Muscle of arm (tissue), 14 donors: ENCODE data around the gene USP17L26. TPM values are rescaled to one million over a fixed set of nuclear protein-coding genes. Genes with fewer than 3 reads are reported as not detected.
"Not testable (repeated sequence)": the region's sequence is repeated elsewhere in the genome, so short reads cannot be mapped to it uniquely, and the experiment has no call there.

ENCODE experiments used
- DNase-seq: peaks from one replicate; pipeline ENCODE4 v3.0.0-alpha.2; 2013
- long read RNA-seq, 11 donors: transcript quantifications; one replicate each; lab custom pipeline, GENCODE V29; 2026
- polyA plus RNA-seq, 12 donors: library from polyadenylated mRNA; unstranded; fragments of 120-200 nt; gene quantifications; one replicate each; pipeline ENCODE4 v1.2.1, GENCODE V29; 2013; ENCODE audit not compliant: insufficient read length in 12 of 12

Gene USP17L26, protein sequence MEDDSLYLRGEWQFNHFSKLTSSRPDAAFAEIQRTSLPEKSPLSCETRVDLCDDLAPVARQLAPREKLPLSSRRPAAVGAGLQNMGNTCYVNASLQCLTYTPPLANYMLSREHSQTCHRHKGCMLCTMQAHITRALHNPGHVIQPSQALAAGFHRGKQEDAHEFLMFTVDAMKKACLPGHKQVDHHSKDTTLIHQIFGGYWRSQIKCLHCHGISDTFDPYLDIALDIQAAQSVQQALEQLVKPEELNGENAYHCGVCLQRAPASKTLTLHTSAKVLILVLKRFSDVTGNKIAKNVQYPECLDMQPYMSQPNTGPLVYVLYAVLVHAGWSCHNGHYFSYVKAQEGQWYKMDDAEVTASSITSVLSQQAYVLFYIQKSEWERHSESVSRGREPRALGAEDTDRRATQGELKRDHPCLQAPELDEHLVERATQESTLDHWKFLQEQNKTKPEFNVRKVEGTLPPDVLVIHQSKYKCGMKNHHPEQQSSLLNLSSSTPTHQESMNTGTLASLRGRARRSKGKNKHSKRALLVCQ
- polyA plus RNA-seq, result not detected
- long read RNA-seq, donor 1, result 0 reads
- long read RNA-seq, donor 2, result 0 reads
- long read RNA-seq, donor 3, result 0 reads
- long read RNA-seq, donor 4, result 0 reads
- long read RNA-seq, donor 5, result 0 reads
- long read RNA-seq, donor 6, result 0 reads
- long read RNA-seq, donor 7, result 0 reads
- long read RNA-seq, donor 8, result 0 reads
- long read RNA-seq, donor 9, result 0 reads
- long read RNA-seq, donor 10, result 0 reads
- long read RNA-seq, donor 11, result 0 reads

GRCh38 chr4:9334358-9334757 is at the start of gene USP17L26:
USP17L26 (plus strand) TSS chr4:9334658; CDS start chr4:9334658, 0 bp downstream.
- DNase-seq, result not testable (repeated sequence)

- not testable (repeated sequence) for DNase-seq
Observed at GRCh38 chr4:9324191-9324590, 10.3 kb upstream of the USP17L26 start.

GRCh38 chr4:9324865-9325264 is 9.6 kb upstream of the USP17L26 start, which contains the start of gene USP17L24:
USP17L24 (plus strand) TSS chr4:9325165; CDS start chr4:9325165, 0 bp downstream.
- DNase-seq, result not testable (repeated sequence)

GRCh38 chr4:9329611-9330010 is 4.8 kb upstream of the USP17L26 start, which contains the start of gene USP17L25:
USP17L25 (plus strand) TSS chr4:9329911; CDS start chr4:9329911, 0 bp downstream.
- not testable (repeated sequence) for DNase-seq

DNA sequence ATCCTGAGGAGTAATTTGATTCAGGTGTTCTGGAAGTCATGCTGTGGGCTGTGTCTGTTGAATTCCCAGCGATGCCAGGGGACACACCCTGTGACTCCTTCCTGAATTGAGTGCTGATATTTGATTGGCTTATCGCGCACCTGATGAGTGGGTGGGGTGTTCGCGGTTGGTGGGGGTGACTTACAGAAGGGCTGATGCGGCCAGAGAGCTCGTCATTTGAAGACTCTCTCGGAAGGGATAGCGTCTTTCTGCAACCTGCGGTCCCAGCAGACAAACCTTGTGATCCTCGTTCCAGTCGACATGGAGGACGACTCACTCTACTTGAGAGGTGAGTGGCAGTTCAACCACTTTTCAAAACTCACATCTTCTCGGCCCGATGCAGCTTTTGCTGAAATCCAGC is 4.6 kb downstream of the USP17L26 start, which contains the start of gene USP17L5:
TSS of gene USP17L5 (plus strand) at position 301 of the 400 bp plus-strand sequence. CDS start at position 301, 0 bp downstream.
- DNase-seq, result not testable (repeated sequence)

GRCh38 chr4:9343848-9344247 is 9.4 kb downstream of the USP17L26 start, which contains the start of gene USP17L27:
USP17L27 (plus strand) TSS chr4:9344148; CDS start chr4:9344148, 0 bp downstream.
- not testable (repeated sequence) for DNase-seq

GRCh38 chr4:9348593-9348992 is 14.1 kb downstream of the USP17L26 start, which contains the start of gene USP17L28:
USP17L28 (plus strand) TSS chr4:9348893; CDS start chr4:9348893, 0 bp downstream.
- not testable (repeated sequence) for DNase-seq

DNA sequence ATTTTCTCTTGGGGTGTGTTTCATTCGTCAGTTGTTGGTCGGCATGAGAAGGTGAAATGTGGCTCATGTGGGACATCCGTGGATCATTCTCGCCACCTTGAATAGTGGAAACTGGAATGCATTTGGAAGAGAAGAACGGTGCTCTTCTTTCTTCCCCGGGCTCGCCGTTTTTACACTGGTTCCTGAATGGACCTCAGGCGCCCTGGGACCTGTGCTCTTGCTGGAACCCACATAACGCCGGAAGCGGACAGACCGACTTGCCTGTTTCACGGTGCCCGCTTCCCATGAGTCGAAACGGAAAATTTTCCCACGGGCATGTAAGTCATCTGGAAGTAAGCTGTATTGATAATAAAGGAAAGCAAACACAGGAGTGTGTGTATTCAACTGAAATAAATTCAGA is 16.4 kb downstream of the USP17L26 start:
- not testable (repeated sequence) for DNase-seq

- not testable (repeated sequence) for DNase-seq
Observed at GRCh38 chr4:9353338-9353737, 18.9 kb downstream of the USP17L26 start, which contains the start of gene USP17L29. USP17L29 (plus strand) TSS chr4:9353638; CDS start chr4:9353638, 0 bp downstream.

DNA sequence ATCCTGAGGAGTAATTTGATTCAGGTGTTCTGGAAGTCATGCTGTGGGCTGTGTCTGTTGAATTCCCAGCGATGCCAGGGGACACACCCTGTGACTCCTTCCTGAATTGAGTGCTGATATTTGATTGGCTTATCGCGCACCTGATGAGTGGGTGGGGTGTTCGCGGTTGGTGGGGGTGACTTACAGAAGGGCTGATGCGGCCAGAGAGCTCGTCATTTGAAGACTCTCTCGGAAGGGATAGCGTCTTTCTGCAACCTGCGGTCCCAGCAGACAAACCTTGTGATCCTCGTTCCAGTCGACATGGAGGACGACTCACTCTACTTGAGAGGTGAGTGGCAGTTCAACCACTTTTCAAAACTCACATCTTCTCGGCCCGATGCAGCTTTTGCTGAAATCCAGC is 28.4 kb downstream of the USP17L26 start, which contains the start of gene USP17L30:
TSS of gene USP17L30 (plus strand) at position 301 of the 400 bp plus-strand sequence. CDS start at position 301, 0 bp downstream.
- DNase-seq, result not testable (repeated sequence)

- not testable (repeated sequence) for DNase-seq
Observed at GRCh38 chr4:9379881-9380280, 45.4 kb downstream of the USP17L26 start.

- DNase-seq, result peak; percentile 7
Observed at GRCh38 chr4:9381012-9381534, 46.6 kb downstream of the USP17L26 start.

DNA sequence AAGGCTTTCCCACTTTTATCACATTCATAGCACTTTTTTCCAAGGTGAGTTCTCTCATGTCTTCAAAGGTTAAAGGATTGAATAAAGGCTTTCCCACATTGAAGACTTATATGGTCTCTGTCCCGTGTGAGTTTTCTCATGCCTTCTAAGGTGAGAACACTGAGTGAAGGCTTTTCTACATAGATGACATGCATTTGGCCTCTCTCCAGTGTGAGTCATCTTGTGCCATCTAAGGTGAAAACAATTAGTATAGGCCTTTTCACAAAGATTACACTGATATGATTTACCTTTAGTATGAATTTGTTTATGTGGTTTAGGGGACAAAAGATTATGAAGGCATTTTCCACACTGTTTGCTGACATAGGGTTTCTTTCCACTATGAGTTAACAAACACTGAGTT is 49.7 kb downstream of the USP17L26 start:
- no peak for DNase-seq

Other genes with a start within 250 kb of the USP17L26 start
- gene FAM90A26, start 164.2 kb upstream of the USP17L26 start, polyA plus RNA-seq, result under 1 TPM in 4 of 12 donors, not detected in 8; 0.07 to 0.11 (median 0.08) TPM
- not detected for gene USP17L10, start 124.0 kb upstream of the USP17L26 start, polyA plus RNA-seq
- gene USP17L11, start 119.3 kb upstream of the USP17L26 start, polyA plus RNA-seq, result not detected
- not detected for gene USP17L12, start 114.5 kb upstream of the USP17L26 start, polyA plus RNA-seq
- gene USP17L13, start 109.8 kb upstream of the USP17L26 start, polyA plus RNA-seq, result not detected
- not detected for gene USP17L15, start 100.3 kb upstream of the USP17L26 start, polyA plus RNA-seq
- gene USP17L17, start 90.8 kb upstream of the USP17L26 start, polyA plus RNA-seq, result not detected
- not detected for gene USP17L18, start 86.0 kb upstream of the USP17L26 start, polyA plus RNA-seq
- gene USP17L19, start 81.3 kb upstream of the USP17L26 start, polyA plus RNA-seq, result not detected
- not detected for gene USP17L20, start 76.5 kb upstream of the USP17L26 start, polyA plus RNA-seq
- not detected for gene USP17L21, start 71.8 kb upstream of the USP17L26 start, polyA plus RNA-seq
- not detected for gene USP17L22, start 67.0 kb upstream of the USP17L26 start, polyA plus RNA-seq
- not detected for gene USP17L24, start 9.5 kb upstream of the USP17L26 start, polyA plus RNA-seq
- gene USP17L25, start 4.7 kb upstream of the USP17L26 start, polyA plus RNA-seq, result not detected
- not detected for gene USP17L5, start 4.7 kb downstream of the USP17L26 start, polyA plus RNA-seq
- not detected for gene USP17L27, start 9.5 kb downstream of the USP17L26 start, polyA plus RNA-seq
- not detected for gene USP17L28, start 14.2 kb downstream of the USP17L26 start, polyA plus RNA-seq
- not detected for gene USP17L29, start 19.0 kb downstream of the USP17L26 start, polyA plus RNA-seq
- not detected for gene USP17L30, start 28.5 kb downstream of the USP17L26 start, polyA plus RNA-seq
- gene DEFB131A, start 109.8 kb downstream of the USP17L26 start, polyA plus RNA-seq, result not detected